GM19025 (cell line): ENCODE data around the gene WDR13.
"Not testable (repeated sequence)": the region's sequence is repeated elsewhere in the genome, so short reads cannot be mapped to it uniquely, and the experiment has no call there.

Experiments used
- ATAC-seq: cut with Tn5 transposase; IDR thresholded peaks from one replicate; pipeline ENCODE4 v1.9.1; 2021; ENCODE audit warnings: mild to moderate bottlenecking, low read depth, moderate library complexity; ENCODE audit not compliant: unreplicated experiment

Gene WDR13

GRCh38 chrX:48649102-48649501 lies 51.8 kb downstream of the WDR13 start:
- no peak for ATAC-seq

GRCh38 chrX:48652055-48652579 lies 54.8 kb downstream of the WDR13 start:
- not testable (repeated sequence) for ATAC-seq

- not testable (repeated sequence) for ATAC-seq
Measured at GRCh38 chrX:48654746-48655145, 57.5 kb downstream of the WDR13 start.
